ENCODE data around the gene NUP93. TPM values are rescaled to one million over a fixed set of nuclear protein-coding genes. Genes with fewer than 3 reads are reported as not detected.

Gene NUP93
- total RNA-seq, 1 donor from 2014 or later = 27.1 TPM

DNA sequence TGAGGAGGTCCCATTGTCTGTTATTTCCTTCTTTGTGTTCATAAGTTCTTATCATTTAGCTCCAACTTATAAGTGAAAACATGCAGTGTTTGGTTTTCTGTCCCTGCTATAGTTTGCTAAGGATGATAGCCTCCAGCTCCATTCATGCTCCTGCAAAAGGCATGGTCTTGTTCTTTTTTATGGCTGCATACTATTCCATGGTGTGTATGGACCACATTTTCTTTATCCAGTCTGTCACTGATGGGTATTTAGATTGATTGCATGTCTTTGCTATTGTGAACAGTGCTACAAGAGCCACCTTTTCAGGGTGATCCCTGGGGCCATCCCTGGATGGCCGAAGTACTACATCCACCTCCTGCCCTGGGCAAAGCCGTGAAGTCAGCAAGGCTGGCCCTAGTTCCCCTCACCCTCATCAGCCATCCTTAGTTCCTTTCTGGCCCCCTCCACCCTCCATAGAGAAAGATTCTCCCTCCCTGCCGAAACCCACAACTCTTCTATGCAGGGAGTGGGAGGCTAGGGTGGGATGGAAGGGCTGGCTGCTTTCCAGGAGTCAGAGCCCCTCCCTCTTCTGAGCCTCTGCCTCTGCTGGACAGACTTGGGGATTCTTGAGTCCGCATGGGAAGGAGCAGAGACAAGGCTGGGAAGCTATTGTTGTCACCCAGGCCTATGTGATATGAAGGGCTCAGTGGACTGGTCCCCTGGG, 39.4 kb upstream of the NUP93 start:
- Histone ChIP-seq H3K9me3 (replicated peaks) (peaks cover 7% of the 10 kb centered on the region), H3K27ac (replicated peaks) (no peak overlapping the region), H3K27me3 (ENCODE audit: low read depth) (no peaks in the 10 kb centered on the region), H3K4me1 (peaks cover 8% of the 10 kb centered on the region), H3K36me3 (no peaks in the 10 kb centered on the region), H3K4me3 (no peak overlapping the region)
- intact Hi-C loops (cut with micrococcal nuclease) = no loop called here
- TF ChIP-seq, protein P1, sequence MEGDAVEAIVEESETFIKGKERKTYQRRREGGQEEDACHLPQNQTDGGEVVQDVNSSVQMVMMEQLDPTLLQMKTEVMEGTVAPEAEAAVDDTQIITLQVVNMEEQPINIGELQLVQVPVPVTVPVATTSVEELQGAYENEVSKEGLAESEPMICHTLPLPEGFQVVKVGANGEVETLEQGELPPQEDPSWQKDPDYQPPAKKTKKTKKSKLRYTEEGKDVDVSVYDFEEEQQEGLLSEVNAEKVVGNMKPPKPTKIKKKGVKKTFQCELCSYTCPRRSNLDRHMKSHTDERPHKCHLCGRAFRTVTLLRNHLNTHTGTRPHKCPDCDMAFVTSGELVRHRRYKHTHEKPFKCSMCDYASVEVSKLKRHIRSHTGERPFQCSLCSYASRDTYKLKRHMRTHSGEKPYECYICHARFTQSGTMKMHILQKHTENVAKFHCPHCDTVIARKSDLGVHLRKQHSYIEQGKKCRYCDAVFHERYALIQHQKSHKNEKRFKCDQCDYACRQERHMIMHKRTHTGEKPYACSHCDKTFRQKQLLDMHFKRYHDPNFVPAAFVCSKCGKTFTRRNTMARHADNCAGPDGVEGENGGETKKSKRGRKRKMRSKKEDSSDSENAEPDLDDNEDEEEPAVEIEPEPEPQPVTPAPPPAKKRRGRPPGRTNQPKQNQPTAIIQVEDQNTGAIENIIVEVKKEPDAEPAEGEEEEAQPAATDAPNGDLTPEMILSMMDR (IDR thresholded peaks at IDR 0.05; ENCODE audit: borderline replicate concordance) = no peak
- no peak for DNase-seq

DNA sequence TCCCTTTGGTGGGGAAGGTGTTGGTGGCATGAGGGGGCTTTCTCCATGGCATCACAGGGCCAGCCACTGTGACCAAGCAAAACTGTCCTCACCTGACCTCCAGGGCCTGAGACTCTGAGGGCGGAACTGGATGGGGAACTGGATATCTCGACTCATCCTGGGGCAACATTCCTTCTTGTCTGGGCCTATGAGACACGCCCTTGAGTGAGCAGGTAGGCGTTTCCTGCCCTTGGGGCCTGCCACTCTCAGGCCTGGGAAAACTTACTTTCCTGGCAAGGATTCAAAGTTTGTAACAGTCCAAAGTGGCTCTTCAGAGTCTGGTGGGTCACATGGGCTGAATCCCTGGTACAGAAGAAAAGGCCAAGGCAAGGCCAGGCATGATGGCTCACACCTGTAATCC, 38.0 kb upstream of the NUP93 start:
- no peak for DNase-seq
- TF ChIP-seq, protein P1 (IDR thresholded peaks at IDR 0.05; ENCODE audit: borderline replicate concordance) = no peak
- H3K4me3 ChIP-seq = no peak overlapping the region
- no peaks in the 10 kb centered on the region for H3K27me3 ChIP-seq (ENCODE audit: low read depth)
- H3K27ac ChIP-seq (replicated peaks) = peak overlapping the region; percentile 43
- H3K9me3 ChIP-seq (replicated peaks) = peaks cover 2% of the 10 kb centered on the region
- intact Hi-C loops (cut with micrococcal nuclease) = no loop called here
- H3K4me1 ChIP-seq = peaks cover 6% of the 10 kb centered on the region
- no peaks in the 10 kb centered on the region for H3K36me3 ChIP-seq

DNA sequence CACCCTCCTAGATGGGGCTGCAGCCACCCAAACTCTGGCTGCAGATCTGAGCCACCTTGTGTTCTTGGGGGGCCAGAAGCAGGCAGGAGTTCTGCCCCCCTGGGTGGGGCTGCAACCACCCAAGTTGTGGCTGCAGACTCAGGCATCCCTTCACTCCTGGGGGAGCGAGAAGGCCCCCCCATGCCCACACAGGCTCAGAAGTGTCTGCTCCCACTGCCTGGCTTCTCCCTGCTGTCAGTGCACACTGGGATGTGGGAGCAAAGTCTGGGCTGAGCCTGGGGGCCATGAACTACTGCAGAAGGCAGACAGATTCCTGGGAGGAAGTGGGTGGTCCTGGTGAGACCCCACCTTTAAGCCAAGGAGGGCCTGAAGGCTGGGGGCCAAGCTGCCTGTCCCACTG, 34.7 kb upstream of the NUP93 start:
- TF ChIP-seq, protein P1 (IDR thresholded peaks at IDR 0.05; ENCODE audit: borderline replicate concordance) = no peak

DNA sequence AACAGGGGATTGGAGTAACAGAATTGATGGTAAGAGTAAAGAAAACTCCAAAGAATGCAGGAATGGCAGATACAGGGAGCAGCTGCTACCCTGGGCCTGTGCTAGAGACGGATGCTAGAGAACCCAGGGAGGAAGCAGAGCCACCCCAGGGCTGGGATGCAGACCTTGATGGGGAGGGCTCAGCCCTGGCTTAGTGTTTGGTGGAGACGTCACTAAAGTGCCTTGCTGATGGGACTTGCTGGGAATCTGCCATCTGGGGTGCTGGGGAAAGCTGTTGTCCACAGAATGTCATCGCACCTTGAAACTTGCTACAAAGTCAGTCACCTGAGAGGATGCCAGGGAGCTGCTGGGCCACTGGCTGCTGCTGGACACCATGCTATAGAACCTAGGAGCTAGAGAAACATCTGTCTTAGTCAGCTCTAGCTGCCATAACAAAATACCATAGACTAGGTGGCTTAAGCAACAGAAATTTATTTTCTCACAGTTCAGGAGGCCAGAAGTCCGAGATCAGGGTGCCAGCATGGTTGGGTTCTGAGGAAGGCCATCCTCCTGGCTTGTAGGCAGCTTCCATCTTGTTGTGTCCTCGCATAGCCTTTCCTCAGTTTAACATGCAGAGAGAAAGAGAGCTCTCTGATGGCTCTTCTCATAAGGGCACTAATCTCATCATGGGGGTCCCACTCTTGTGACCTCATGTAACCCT, 32.3 kb upstream of the NUP93 start:
- DNase-seq = no peak
- Histone ChIP-seq H3K4me1 (peaks cover 8% of the 10 kb centered on the region), H3K27me3 (ENCODE audit: low read depth) (no peaks in the 10 kb centered on the region), H3K4me3 (no peak overlapping the region), H3K27ac (replicated peaks) (no peak overlapping the region), H3K36me3 (no peaks in the 10 kb centered on the region), H3K9me3 (replicated peaks) (peaks cover 7% of the 10 kb centered on the region)
- intact Hi-C loops (cut with micrococcal nuclease) = no loop called here
- TF ChIP-seq, protein P1 (IDR thresholded peaks at IDR 0.05; ENCODE audit: borderline replicate concordance) = no peak

More for the DNA sequence above, 34.7 kb upstream of the NUP93 start:
- no peaks in the 10 kb centered on the region for H3K27me3 ChIP-seq (ENCODE audit: low read depth)
- peaks cover 7% of the 10 kb centered on the region for H3K9me3 ChIP-seq (replicated peaks)
- DNase-seq = no peak
- intact Hi-C loops (cut with micrococcal nuclease) = no loop called here
- H3K27ac ChIP-seq (replicated peaks) = no peak overlapping the region
- H3K4me1 ChIP-seq = peaks cover 6% of the 10 kb centered on the region
- no peaks in the 10 kb centered on the region for H3K36me3 ChIP-seq
- H3K4me3 ChIP-seq = no peak overlapping the region

DNA sequence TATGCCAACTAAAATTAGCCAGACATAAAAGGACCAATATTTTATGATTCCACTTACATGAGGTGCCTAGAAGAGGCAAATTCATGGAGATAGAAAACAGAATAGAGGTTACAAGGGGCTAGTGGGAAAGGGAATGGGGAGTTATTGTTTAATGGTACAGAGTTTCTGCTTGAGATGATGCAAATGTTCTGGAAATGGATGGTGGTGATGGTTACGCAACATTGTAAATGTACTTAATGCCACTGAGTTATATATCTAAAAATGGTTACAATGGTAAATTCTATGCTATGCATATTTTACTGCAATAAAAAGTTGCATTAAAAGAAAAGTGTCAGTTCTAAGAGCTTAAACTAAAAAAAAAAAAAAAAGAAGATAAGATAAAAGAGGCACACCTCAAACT, 29.7 kb upstream of the NUP93 start:
- intact Hi-C loops (cut with micrococcal nuclease) = loop anchor here (5.0 kb wide), 2 partner anchors 98 to 188 kb away; no protein-coding TSS in a partner anchor
- Histone ChIP-seq H3K27me3 (ENCODE audit: low read depth) (no peaks in the 10 kb centered on the region), H3K4me1 (peaks cover 8% of the 10 kb centered on the region), H3K27ac (replicated peaks) (no peak overlapping the region), H3K36me3 (no peaks in the 10 kb centered on the region), H3K9me3 (replicated peaks) (peaks cover 7% of the 10 kb centered on the region), H3K4me3 (no peak overlapping the region)
- TF ChIP-seq, protein P1 (IDR thresholded peaks at IDR 0.05; ENCODE audit: borderline replicate concordance) = no peak
- no peak for DNase-seq
